SKM-1 (cell line): ENCODE data around the gene MTMR3.
A peak's percentile ranks its signal among the peaks of the same experiment; 100 is the strongest.

Experiments
- DNase-seq: peaks from one replicate; lab custom pipeline; 2025; ENCODE audit not compliant: unreplicated experiment; lab: John Stamatoyannopoulos, UW

Gene MTMR3

DNA sequence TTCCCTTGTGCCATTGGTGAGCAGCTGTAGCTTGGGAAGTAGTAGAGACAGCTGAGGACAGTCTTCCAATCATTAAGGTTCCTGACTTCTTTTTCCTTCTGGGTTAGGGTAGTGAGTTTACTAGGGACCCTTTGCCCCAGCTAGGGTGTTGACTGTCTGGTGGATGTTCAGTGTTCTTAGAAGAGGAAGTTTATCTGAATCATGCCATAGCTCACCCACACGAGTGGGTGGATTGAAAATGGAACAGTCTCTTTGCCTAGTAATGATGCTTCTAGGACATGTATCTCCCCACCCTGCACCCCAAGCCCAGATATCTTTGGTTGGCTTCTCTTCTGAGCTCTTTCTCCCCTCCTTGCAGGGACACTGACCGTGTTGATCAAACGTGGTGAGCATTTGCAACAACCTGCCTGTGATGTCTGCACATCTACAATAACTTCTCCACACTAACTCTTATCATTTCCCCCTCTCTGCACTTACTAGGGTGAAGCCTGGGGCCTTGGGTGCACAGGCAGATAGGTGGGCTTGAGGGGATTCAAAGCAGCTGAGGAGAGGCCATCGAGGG lies 140.2 kb downstream of the MTMR3 start:
- peak; percentile 34 for DNase-seq

DNA sequence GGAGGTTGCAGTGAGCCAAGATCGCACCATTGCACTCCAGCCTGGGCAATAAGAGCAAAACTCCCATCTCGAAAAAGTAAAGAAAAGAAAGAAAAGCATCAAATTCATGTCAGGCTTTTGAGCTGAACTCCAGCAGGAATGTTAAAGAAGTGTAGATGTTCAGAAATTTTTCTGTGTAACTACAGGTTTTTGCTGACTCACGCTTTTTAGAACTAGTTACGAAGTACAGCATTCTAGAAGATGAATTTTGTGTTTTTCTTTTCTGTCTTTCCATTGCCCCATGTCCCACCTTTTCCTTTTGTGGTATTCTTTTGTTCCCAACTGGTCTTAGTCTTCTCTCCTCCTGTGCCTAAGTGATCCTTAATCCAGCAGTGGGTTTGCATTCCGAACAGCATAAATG lies 141.3 kb downstream of the MTMR3 start:
- no peak for DNase-seq

DNA sequence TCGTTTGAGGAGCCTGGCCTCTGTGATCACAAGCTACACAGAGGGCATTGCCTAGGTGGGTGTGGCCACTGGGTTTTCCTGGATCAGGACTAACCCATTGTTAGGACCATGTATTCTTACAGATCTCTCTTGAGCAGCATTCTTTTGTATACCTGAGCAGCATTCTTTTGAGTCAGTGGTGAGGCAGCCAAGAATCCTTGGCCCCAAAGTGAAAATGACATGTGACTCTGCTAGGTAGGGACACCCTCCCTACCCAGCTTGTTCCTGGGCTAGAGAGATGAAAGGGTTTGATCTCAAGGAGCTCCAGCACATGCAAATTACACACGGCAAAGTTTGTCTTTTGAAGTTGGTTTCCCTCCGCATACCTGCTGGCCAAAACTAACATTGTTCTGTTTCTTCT lies 142.2 kb downstream of the MTMR3 start:
- no peak for DNase-seq

- no peak for DNase-seq
These were observed 143.8 kb downstream of the MTMR3 start for GRCh38 chr22:30026756-30027155.

GRCh38 chr22:30027169-30027568 lies 144.2 kb downstream of the MTMR3 start:
- DNase-seq = no peak

- no peak for DNase-seq
These were observed 144.8 kb downstream of the MTMR3 start for GRCh38 chr22:30027791-30028190.

- no peak for DNase-seq
These were observed 145.8 kb downstream of the MTMR3 start for GRCh38 chr22:30028731-30029130.

GRCh38 chr22:30029512-30029911 lies 146.5 kb downstream of the MTMR3 start:
- no peak for DNase-seq

GRCh38 chr22:30030329-30030728 lies 147.4 kb downstream of the MTMR3 start:
- DNase-seq = no peak

DNA sequence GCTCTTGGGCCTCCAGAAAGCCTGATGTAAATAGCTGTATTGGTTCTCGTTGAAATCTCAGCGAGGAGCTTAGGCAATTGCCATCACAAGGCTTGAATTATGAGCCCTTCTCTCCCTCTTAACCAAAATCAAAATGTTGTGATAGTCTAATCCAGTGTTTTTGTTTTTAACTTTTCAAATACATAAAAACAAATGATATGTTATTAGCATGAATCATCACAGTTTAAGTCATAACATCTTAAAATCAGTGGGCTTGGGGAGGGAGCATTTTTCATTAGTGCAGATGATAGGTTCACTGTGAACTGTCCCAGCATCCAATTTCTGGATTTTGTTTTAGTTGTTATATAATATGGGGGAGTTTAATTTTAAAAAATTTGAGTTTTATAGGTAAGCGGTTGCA lies 148.4 kb downstream of the MTMR3 start:
- DNase-seq = no peak

DNA sequence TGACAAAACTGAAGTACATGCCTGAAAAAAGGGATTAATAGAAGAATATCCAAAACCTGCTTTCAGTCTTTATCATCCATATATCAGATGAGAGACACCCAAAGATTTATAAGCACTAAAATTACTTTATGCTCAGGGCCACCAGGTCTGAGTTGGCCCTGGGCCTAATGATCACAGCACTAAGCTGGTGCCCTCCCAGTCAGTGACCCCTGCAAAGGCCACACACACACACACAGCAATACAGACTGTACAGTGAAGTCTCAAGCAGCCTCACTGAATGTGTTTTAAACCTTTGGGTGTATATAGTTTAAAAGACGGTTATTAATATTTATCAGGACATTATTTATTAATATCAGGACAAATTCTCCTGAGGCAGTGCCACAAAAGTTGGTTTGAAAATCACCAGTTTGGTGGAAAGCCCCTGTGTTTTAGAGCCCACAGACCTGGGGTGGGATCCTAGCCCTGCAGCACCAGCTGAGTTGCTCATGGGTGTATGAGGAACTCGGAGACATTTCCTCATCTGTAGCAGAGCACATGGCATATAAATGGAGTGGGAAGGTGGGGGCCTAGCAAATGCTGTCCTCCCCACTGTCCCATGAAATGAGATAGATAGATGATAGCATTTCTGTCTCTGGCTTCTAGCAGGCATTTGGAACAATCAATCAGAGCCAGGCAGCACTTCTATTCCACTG lies 148.9 kb downstream of the MTMR3 start:
- DNase-seq = no peak

- peak; percentile 52 for DNase-seq
These were observed 150.2 kb downstream of the MTMR3 start for GRCh38 chr22:30033137-30033536.

DNA sequence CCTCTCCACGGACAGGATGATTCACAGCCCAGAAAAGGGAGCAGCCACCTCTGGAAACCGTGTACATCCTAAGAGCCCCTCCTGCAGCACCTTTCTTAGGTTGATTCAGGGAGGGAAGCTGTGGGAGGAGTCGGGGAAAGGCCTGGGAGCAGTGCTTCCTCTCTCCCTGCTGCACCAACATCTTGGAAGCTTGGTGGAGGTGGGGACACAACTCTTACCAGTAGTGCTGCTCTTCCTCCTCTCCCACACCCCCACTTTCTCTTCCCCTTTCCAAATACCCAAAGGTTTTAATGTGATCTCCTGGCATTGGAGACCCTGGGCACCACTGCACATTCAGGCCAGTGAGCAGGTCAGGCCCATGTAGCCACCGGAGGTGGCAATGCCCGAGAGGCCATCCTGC lies 150.9 kb downstream of the MTMR3 start:
- DNase-seq = no peak

- no peak for DNase-seq
These were observed 153.7 kb downstream of the MTMR3 start for GRCh38 chr22:30036656-30037055.

- DNase-seq = no peak
These were observed 155.2 kb downstream of the MTMR3 start for GRCh38 chr22:30038219-30038618.

GRCh38 chr22:30040499-30041260 lies 157.7 kb downstream of the MTMR3 start:
- DNase-seq = no peak

- DNase-seq = no peak
These were observed 158.5 kb downstream of the MTMR3 start for GRCh38 chr22:30041475-30041874.

DNA sequence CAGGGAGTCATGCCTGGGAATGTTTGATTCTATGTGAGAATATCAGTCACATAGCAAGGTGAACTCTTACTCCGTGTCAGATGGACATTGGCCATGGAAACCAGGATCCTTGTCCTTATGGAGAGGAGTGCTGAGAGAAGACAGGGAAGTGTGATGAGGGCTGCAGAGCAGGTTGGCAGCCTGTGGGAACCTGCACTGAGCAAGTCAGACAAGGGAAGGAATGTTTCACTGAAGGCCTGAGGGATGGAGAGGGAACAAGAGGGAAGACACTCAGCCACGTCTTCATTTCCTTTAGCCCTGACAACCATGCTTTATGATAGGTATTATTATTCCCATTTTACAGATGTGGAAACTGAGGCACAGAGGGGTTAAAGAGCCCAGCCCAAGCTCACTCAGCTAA lies 158.9 kb downstream of the MTMR3 start:
- no peak for DNase-seq

GRCh38 chr22:30043161-30043560 lies 160.2 kb downstream of the MTMR3 start:
- DNase-seq = no peak

DNA sequence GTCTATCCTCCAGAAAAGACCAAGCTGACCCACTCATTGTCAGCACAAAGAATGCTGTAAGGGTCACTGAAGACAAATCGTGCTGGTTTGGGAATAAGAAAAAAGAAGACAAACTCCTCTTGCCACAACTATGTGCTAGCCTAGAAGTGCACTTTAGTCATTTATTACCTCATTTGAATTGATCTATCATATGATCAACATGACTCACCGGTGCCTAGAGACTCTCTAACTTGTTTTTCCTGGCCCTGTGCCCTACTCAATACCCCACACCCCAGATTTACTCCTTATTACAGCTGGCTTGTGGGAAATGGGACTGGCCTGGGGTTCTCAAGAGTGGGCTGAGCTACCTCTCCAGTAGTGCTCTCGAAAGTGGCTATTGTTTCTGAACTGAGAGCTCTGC lies 161.4 kb downstream of the MTMR3 start:
- no peak for DNase-seq

DNA sequence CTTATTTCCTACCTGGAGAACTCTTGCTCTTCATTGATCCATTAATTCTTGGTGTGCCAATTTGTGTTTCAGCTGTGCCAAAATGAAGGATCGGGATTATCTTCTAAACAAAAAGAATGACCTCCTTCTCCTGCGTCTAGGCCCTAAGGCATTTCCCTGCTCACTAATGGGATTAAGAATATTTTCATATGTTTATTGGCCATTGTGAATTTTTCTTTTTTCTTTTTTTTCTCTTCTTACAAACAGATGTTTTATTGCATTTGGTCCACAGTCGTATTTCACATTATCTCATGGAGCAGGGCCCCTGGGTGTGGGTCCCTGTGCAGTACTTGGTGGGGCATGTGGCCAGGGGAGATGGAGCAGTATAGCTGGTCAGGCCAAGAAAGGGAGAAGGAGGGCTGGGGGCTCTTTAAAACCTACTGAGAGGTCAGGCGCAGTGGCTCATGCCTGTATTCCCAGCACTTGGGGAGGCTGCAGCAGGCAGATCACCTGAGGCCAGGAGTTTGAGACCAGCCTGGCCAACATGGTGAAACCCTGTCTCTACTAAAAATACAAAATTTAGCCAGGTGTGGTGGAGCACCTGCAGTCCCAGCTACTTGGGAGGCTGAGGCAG lies 162.0 kb downstream of the MTMR3 start:
- no peak for DNase-seq

- no peak for DNase-seq
These were observed 162.5 kb downstream of the MTMR3 start for GRCh38 chr22:30045494-30045887.
